ENCODE data around the gene SECISBP2. TPM values are rescaled to one million over a fixed set of nuclear protein-coding genes. Genes with fewer than 3 reads are reported as not detected.
"Not testable (repeated sequence)": the region's sequence is repeated elsewhere in the genome, so short reads cannot be mapped to it uniquely, and the experiment has no call there.

SECISBP2 gene, protein sequence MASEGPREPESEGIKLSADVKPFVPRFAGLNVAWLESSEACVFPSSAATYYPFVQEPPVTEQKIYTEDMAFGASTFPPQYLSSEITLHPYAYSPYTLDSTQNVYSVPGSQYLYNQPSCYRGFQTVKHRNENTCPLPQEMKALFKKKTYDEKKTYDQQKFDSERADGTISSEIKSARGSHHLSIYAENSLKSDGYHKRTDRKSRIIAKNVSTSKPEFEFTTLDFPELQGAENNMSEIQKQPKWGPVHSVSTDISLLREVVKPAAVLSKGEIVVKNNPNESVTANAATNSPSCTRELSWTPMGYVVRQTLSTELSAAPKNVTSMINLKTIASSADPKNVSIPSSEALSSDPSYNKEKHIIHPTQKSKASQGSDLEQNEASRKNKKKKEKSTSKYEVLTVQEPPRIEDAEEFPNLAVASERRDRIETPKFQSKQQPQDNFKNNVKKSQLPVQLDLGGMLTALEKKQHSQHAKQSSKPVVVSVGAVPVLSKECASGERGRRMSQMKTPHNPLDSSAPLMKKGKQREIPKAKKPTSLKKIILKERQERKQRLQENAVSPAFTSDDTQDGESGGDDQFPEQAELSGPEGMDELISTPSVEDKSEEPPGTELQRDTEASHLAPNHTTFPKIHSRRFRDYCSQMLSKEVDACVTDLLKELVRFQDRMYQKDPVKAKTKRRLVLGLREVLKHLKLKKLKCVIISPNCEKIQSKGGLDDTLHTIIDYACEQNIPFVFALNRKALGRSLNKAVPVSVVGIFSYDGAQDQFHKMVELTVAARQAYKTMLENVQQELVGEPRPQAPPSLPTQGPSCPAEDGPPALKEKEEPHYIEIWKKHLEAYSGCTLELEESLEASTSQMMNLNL
- 10 to 100 TPM; 54.7 to 65.6 TPM for total RNA-seq

DNA sequence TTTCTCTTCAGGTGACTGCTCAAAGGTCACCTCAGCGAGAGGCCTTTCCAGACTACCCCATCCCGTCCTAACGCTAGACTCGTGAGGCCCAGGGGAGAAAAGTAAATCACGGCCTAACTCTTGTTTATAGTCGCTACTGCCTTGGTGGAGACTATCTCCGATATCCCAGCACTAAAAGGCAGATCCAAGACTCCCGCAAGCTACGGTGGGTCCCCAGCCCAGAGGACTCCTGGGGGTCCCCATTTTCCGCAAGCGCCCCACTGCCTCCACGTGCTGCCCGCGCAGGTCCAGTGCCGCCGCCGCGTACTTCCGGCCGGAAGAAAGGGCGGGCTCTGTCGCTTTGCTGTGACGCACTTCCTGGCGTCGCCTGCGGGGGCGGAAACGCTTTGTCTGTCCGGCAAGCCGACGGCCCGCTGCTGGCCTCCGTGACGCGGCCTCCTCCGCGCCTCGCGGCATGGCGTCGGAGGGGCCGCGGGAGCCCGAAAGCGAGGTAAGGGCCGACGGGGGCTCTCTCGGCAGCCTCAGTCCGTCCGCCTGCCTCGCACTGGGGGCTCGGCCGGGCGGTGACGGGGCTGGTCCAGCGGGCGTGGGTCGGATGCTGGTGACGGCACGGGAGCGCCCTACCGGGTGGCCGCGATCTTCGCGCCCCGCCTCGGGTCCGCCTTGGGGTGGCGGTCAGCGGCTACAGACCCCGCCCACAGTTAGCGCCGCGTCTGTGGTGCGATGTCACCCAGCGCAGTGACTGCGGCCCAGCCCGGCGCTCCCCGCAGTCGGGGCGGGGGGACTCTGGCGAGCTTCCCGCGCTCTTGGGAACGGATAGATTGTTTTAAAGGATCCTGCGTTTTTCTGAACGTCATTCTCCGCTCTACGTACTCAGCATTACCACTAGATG, at the start of gene SECISBP2:
SECISBP2 (plus strand) TSS at position 378 of the 892 bp plus-strand sequence; CDS start at position 455, 77 bp downstream.
- ATAC-seq (peak; percentile 96), DNase-seq (peak; percentile 94 to 97 (median 95))
- Histone ChIP-seq H3K27me3 (no peaks in the 10 kb centered on the region), H3K4me3 (peak within 1 kb of the TSS; percentile 32 to 50), H3K36me3 (replicated peaks in 1 of 2; ENCODE audit: insufficient read depth in 1 of 2, low read depth in 2 of 2) (no peaks in the 10 kb centered on the region), H3K4me1 (peaks cover 41% of the 10 kb centered on the region), H3K27ac (peak within 1 kb of the TSS; percentile 95 to 100 (median 98)), H3K9me3 (no peaks in the 10 kb centered on the region)
- intact Hi-C loops (cut with DNase I) = no loop called here
- peak; percentile 96 to 98 (median 97) for TF ChIP-seq POLR2A (IDR thresholded peaks at IDR 0.05)
- TF ChIP-seq, protein P1, sequence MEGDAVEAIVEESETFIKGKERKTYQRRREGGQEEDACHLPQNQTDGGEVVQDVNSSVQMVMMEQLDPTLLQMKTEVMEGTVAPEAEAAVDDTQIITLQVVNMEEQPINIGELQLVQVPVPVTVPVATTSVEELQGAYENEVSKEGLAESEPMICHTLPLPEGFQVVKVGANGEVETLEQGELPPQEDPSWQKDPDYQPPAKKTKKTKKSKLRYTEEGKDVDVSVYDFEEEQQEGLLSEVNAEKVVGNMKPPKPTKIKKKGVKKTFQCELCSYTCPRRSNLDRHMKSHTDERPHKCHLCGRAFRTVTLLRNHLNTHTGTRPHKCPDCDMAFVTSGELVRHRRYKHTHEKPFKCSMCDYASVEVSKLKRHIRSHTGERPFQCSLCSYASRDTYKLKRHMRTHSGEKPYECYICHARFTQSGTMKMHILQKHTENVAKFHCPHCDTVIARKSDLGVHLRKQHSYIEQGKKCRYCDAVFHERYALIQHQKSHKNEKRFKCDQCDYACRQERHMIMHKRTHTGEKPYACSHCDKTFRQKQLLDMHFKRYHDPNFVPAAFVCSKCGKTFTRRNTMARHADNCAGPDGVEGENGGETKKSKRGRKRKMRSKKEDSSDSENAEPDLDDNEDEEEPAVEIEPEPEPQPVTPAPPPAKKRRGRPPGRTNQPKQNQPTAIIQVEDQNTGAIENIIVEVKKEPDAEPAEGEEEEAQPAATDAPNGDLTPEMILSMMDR (IDR thresholded peaks at IDR 0.05) = peak in 5 of 7 experiments; percentile 62 to 84 (median 78)
- 0 to 1% methylated on average over 27 to 85 of the region's 91 CpGs for WGBS, 2 donors

DNA sequence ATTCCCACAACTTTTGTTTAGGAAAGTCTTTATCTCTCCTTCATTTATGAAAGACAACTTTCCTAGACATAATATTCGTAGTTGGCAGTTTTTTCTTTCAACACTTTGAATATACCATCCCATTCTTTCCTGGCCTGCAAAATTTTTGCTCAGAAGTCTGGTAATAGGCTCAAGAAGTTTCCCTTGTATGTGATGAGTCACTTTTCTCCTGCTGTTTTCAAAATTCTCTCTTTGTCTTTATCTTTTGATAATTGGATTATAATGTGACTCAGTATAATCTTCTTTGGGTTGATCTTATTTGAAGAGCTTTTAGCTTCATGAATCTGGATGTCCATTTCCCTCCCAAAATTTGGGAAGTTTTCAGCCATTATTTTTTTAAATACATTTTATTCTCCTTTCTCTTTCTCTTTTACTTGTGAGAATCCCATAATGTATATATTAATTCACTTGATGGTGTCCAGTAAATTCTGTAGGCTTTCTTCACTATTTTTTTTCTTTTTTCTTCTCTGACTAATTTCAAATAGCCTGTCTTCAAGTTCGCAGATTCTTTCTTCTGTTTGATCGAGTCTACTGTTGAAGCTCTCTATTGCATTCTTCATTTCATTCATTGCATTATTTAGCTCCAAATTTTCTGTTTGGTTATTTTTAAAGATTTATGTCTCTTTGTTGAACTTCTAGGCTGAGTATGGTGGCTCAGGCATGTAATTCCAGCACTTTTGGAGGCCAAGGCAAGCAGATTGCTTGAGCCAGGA, 44.6 kb upstream of the SECISBP2 start:
- intact Hi-C loops (cut with DNase I) = no loop called here
- Histone ChIP-seq H3K27ac (no peak overlapping the region), H3K27me3 (no peaks in the 10 kb centered on the region), H3K9me3 (peaks cover 0 to 4% (median 0%) of the 10 kb centered on the region in 3 donors), H3K4me1 (no peaks in the 10 kb centered on the region), H3K4me3 (no peak overlapping the region), H3K36me3 (replicated peaks in 1 of 2; ENCODE audit: insufficient read depth in 1 of 2, low read depth in 2 of 2) (no peaks in the 10 kb centered on the region)
- WGBS, 2 donors = 79 to 80% methylated on average over 3 of the region's 3 CpGs
- TF ChIP-seq POLR2A (IDR thresholded peaks at IDR 0.05) = no peak
- TF ChIP-seq, protein P1 (IDR thresholded peaks at IDR 0.05) = no peak
- ATAC-seq (no peak), DNase-seq (no peak)

DNA sequence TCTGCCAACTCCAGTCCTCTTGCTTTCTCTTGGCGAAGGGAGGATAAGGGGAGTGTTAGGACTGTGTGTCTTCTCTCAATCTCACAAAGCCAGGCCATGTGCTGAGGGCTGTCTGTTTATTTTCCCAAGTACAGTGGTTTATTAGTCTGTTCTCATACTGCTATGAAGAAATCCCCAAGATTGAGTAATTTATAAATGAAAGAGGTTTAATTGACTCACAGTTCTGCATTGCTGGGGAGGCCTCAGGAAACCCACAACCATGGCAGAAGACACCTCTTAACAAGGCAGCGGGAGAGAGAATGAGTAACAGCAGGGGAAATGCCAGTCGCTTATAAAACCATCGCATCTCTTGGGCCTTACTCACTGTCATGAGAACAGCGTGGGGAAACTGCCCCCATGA, 43.5 kb upstream of the SECISBP2 start:
- H3K27me3 ChIP-seq = no peaks in the 10 kb centered on the region
- no peak overlapping the region for H3K4me3 ChIP-seq
- DNase-seq = no peak
- peaks cover 0 to 4% (median 0%) of the 10 kb centered on the region in 3 donors for H3K9me3 ChIP-seq
- intact Hi-C loops (cut with DNase I) = no loop called here
- no peak for TF ChIP-seq POLR2A (IDR thresholded peaks at IDR 0.05)
- TF ChIP-seq, protein P1 (IDR thresholded peaks at IDR 0.05) = no peak
- no peaks in the 10 kb centered on the region for H3K4me1 ChIP-seq
- no peak for ATAC-seq
- no peak overlapping the region for H3K27ac ChIP-seq
- WGBS, 2 donors = 79 to 83% methylated on average over 5 of the region's 5 CpGs
- no peaks in the 10 kb centered on the region for H3K36me3 ChIP-seq (replicated peaks in 1 of 2; ENCODE audit: insufficient read depth in 1 of 2, low read depth in 2 of 2)

DNA sequence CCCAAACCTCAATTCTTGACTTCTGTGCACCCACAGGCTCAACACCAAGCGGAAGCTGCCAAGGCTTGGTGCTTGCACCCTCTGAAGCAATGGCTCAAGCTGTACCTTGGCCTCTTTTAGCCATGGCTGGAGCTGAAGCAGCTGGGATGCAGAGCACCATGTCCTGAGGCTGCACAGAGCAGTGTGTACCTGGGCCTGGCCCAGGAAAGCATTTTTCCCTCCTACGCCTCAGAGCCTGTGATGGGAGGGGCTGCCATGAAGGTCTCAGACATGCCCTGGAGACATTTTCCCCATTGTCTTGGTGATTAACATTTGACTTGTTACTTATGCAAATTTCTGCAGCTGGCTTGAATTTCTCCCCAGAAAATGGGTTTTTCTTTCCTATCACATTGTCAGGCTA, 42.3 kb upstream of the SECISBP2 start:
- 95 to 100% methylated on average over 2 of the region's 2 CpGs for WGBS, 2 donors
- H3K9me3 ChIP-seq; ATAC-seq; DNase-seq; H3K36me3 ChIP-seq (replicated peaks in 1 of 2; ENCODE audit: insufficient read depth in 1 of 2, low read depth in 2 of 2); H3K27ac ChIP-seq; H3K4me3 ChIP-seq; H3K27me3 ChIP-seq; H3K4me1 ChIP-seq; intact Hi-C loops (cut with DNase I): not testable (repeated sequence)

Measured in body of pancreas (tissue), 4 donors.